ENCODE measurements around the gene HMGCS1. TPM values are rescaled to one million over a fixed set of nuclear protein-coding genes. Genes with fewer than 3 reads are reported as not detected.

The HMGCS1 gene
- total and polyA plus RNA-seq, 2 of the 8 experiments (the other 6 are each of a cell fraction or from before 2014, with no cell fraction given) = 63.6 to 236 TPM

DNA sequence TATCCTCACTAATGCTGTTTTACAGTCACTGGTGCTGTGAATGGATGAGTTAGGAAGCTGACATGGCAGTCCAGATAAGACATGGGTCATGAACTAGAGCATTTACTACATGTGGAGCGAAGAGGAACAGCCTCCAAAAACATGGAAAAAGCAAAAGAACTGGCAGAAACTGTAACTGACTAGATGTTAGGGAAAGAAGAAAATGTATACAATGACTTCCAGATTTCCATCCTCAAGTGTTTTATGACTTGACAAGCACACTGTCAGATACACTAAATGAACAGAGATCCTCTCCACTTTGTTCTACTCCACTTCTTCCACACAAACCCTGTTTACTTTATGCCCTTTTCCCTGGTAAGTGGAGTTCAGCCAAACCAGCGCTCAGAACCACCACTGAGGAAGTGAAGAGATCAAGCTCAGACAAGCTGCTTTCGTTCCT, 11.5 kb downstream of the HMGCS1 start (continued):
- TF ChIP-seq CBX8 (IDR thresholded peaks at IDR 0.05; ENCODE audit: borderline replicate concordance, low read depth, low read length) = no peak

Data from H1 (cell line).